SK-N-SH (cell line): Measurements from ENCODE around the gene SERPINE1. TPM values are rescaled to one million over a fixed set of nuclear protein-coding genes. Genes with fewer than 3 reads are reported as not detected.

ENCODE experiments used
- ELF1 ChIP-seq: IDR thresholded peaks from 2 replicates; pipeline ENCODE4 v1.4.0; 2012
- EP300 ChIP-seq, 2 experiments: IDR thresholded peaks; 2 replicates each; pipeline versions ENCODE4 v1.4.0 to v1.6.1; 2012; ENCODE audit warnings: borderline replicate concordance in 1 of 2, low read depth in 1 of 2, low read length in 1 of 2
- EZH2phosphoT487 ChIP-seq: fragments of 200-600 bp; sonication (generic); IDR thresholded peaks from 2 replicates; pipeline ENCODE4 v1.6.1; 2017; ENCODE audit warnings: low read depth, mixed run types, mild to moderate bottlenecking, antibody characterized with exemption, moderate library complexity, borderline replicate concordance
- FOSL2 ChIP-seq: IDR thresholded peaks from 2 replicates; pipeline ENCODE4 v1.4.0; 2012; ENCODE audit warnings: low read depth, mild to moderate bottlenecking, moderate library complexity, borderline replicate concordance
- FOXM1 ChIP-seq: IDR thresholded peaks from 2 replicates; pipeline ENCODE4 v1.4.0; 2012; ENCODE audit warnings: low read depth, mild to moderate bottlenecking
- GABPA ChIP-seq: IDR thresholded peaks from 2 replicates; pipeline ENCODE4 v1.4.0; 2012; ENCODE audit warnings: low read depth, mild to moderate bottlenecking
- IRF3 ChIP-seq: fragments of 150-350 bp; IDR thresholded peaks from 2 replicates; pipeline ENCODE4 v1.6.1; 2016; ENCODE audit warnings: mild to moderate bottlenecking, low read depth, low read length
- JUND ChIP-seq: IDR thresholded peaks from 2 replicates; pipeline ENCODE4 v1.4.0; 2012
- MEF2A ChIP-seq: IDR thresholded peaks from 2 replicates; pipeline ENCODE4 v1.4.0; 2012; ENCODE audit warnings: low read depth, borderline replicate concordance
- MXI1 ChIP-seq: IDR thresholded peaks from 2 replicates; pipeline ENCODE4 v1.6.1; 2012; ENCODE audit warnings: mild to moderate bottlenecking, low read depth, low read length, improper control_type of control experiment
- NFIC ChIP-seq: IDR thresholded peaks from 2 replicates; pipeline ENCODE4 v1.4.0; 2012; ENCODE audit warnings: borderline replicate concordance
- NRF1 ChIP-seq: IDR thresholded peaks from 2 replicates; pipeline ENCODE4 v1.6.1; 2012; ENCODE audit warnings: low read depth, mild to moderate bottlenecking, low read length
- POLR2AphosphoS5 ChIP-seq: IDR thresholded peaks from 2 replicates; pipeline ENCODE4 v1.6.1; 2012; ENCODE audit warnings: low read depth, low read length
- RFX5 ChIP-seq: IDR thresholded peaks from 2 replicates; pipeline ENCODE4 v1.6.1; 2012; ENCODE audit warnings: mild to moderate bottlenecking, improper control_type of control experiment, low read length
- SIN3A ChIP-seq: IDR thresholded peaks from 2 replicates; pipeline ENCODE4 v1.6.1; 2012; ENCODE audit warnings: low read depth, mild to moderate bottlenecking, low read length, moderate library complexity, borderline replicate concordance
- TAF1 ChIP-seq: IDR thresholded peaks from 2 replicates; pipeline ENCODE4 v1.6.1; 2012; ENCODE audit warnings: low read depth, mild to moderate bottlenecking, low read length, moderate library complexity, borderline replicate concordance
- TCF12 ChIP-seq: IDR thresholded peaks from 2 replicates; pipeline ENCODE4 v1.4.0; 2012
- YY1 ChIP-seq: IDR thresholded peaks from 2 replicates; pipeline ENCODE4 v1.4.0; 2012; ENCODE audit warnings: low read depth, mild to moderate bottlenecking
- polyA plus RNA-seq, 3 experiments: library from polyadenylated mRNA; depleted of rRNA; stranded (reverse); fragments of >200 nt; gene quantifications; 2 replicates each; pipeline ENCODE4 v1.2.3, GENCODE V29; 2012
- TF ChIP-seq, protein P1 (sequence below): fragments of 150-350 bp; IDR thresholded peaks from 2 replicates; pipeline ENCODE4 v1.6.1; 2017; ENCODE audit warnings: antibody characterized with exemption, low read length, low read depth, borderline replicate concordance
- TF ChIP-seq, protein P2 (sequence below): IDR thresholded peaks from 2 replicates; pipeline ENCODE4 v1.4.0; 2012; ENCODE audit warnings: low read depth, borderline replicate concordance
- TF ChIP-seq, protein P3 (sequence below): IDR thresholded peaks from 2 replicates; pipeline ENCODE4 v1.6.1; 2012; ENCODE audit warnings: mild to moderate bottlenecking, low read depth, low read length, moderate library complexity
- TF ChIP-seq, protein P4 (sequence below): IDR thresholded peaks from 2 replicates; pipeline ENCODE4 v1.4.0; 2012; ENCODE audit warnings: low read depth

SERPINE1 gene
- polyA plus RNA-seq, 1 of the 3 experiments (the other 2 are of a cell fraction), result 4,174 TPM

- TF ChIP-seq, protein P1, sequence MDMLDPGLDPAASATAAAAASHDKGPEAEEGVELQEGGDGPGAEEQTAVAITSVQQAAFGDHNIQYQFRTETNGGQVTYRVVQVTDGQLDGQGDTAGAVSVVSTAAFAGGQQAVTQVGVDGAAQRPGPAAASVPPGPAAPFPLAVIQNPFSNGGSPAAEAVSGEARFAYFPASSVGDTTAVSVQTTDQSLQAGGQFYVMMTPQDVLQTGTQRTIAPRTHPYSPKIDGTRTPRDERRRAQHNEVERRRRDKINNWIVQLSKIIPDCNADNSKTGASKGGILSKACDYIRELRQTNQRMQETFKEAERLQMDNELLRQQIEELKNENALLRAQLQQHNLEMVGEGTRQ, result no peak
- peak; percentile 52; the same call in 1 of the 2 replicates for TF ChIP-seq RFX5
- no peak for TF ChIP-seq SIN3A
- TF ChIP-seq, protein P2, sequence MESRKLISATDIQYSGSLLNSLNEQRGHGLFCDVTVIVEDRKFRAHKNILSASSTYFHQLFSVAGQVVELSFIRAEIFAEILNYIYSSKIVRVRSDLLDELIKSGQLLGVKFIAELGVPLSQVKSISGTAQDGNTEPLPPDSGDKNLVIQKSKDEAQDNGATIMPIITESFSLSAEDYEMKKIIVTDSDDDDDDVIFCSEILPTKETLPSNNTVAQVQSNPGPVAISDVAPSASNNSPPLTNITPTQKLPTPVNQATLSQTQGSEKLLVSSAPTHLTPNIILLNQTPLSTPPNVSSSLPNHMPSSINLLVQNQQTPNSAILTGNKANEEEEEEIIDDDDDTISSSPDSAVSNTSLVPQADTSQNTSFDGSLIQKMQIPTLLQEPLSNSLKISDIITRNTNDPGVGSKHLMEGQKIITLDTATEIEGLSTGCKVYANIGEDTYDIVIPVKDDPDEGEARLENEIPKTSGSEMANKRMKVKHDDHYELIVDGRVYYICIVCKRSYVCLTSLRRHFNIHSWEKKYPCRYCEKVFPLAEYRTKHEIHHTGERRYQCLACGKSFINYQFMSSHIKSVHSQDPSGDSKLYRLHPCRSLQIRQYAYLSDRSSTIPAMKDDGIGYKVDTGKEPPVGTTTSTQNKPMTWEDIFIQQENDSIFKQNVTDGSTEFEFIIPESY, result no peak
- no peak for TF ChIP-seq MEF2A
- TF ChIP-seq, protein P3, sequence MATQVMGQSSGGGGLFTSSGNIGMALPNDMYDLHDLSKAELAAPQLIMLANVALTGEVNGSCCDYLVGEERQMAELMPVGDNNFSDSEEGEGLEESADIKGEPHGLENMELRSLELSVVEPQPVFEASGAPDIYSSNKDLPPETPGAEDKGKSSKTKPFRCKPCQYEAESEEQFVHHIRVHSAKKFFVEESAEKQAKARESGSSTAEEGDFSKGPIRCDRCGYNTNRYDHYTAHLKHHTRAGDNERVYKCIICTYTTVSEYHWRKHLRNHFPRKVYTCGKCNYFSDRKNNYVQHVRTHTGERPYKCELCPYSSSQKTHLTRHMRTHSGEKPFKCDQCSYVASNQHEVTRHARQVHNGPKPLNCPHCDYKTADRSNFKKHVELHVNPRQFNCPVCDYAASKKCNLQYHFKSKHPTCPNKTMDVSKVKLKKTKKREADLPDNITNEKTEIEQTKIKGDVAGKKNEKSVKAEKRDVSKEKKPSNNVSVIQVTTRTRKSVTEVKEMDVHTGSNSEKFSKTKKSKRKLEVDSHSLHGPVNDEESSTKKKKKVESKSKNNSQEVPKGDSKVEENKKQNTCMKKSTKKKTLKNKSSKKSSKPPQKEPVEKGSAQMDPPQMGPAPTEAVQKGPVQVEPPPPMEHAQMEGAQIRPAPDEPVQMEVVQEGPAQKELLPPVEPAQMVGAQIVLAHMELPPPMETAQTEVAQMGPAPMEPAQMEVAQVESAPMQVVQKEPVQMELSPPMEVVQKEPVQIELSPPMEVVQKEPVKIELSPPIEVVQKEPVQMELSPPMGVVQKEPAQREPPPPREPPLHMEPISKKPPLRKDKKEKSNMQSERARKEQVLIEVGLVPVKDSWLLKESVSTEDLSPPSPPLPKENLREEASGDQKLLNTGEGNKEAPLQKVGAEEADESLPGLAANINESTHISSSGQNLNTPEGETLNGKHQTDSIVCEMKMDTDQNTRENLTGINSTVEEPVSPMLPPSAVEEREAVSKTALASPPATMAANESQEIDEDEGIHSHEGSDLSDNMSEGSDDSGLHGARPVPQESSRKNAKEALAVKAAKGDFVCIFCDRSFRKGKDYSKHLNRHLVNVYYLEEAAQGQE, result no peak
- no peak for TF ChIP-seq NFIC
- no peak for TF ChIP-seq TCF12
- TF ChIP-seq IRF3, result no peak
- 0 out of 2 replicates have a peak, but pooled peaks have one; percentile 22 for TF ChIP-seq MXI1
- TF ChIP-seq EZH2phosphoT487, result no peak
- no peak for TF ChIP-seq YY1
- TF ChIP-seq POLR2AphosphoS5, result no peak
- TF ChIP-seq, protein P4, sequence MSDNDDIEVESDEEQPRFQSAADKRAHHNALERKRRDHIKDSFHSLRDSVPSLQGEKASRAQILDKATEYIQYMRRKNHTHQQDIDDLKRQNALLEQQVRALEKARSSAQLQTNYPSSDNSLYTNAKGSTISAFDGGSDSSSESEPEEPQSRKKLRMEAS, result no peak
- TF ChIP-seq NRF1, result no peak
- TF ChIP-seq ELF1, result no peak
- TF ChIP-seq EP300 (IDR thresholded peaks at IDR 0.05; ENCODE audit: borderline replicate concordance in 1 of 2, low read depth in 1 of 2, low read length in 1 of 2), result no peak
- no peak for TF ChIP-seq FOSL2
- no peak for TF ChIP-seq GABPA
- TF ChIP-seq JUND, result no peak
- TF ChIP-seq FOXM1, result no peak
- TF ChIP-seq TAF1, result no peak
Observed at GRCh38 chr7:101077303-101078086, 49.4 kb upstream of the SERPINE1 start (continued).
